ENCODE measurements around the gene SEC14L2.

DNA sequence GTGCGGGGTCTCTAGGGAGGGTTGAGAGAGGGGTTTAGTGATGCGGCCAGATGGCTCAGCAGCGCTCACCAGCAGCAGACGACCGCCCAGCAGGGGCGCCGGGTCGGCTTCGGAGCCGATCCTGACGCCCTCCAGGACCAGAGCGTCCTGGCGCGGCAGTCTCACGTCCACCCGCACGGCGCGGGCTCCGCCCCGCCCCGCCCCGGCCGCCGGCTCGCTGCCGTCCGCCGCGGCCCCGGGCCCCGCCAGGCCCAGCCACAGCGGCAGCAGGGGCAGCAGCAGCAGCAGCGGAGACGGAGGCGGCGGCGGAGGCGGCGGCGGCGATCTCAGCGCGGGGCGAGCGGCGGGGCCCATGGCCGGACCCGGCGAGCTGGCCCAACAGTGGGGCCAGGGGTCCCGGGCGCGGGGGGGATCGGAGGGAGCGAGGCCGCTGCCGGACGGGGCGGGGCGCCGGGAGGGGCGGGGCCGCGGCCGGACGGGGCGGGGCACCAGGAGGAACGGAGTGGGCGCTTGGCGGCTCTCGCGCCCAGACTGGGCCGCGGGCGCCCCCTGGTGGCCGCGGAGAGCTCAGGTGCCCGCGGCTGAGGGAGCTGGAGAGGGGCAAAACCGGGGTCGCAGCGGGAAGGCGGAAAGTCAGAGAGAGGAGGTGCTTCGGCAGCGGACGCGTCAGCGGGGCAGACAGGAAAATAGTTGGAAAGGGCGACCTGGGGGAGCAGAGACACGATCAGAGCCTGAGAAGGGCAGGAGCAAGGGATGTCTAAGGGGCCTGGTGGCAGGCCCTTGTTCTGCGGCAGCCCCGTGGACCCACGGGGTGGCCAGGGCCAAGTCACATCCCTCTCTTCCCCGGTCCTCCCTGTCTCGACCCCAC is 9.6 kb upstream of the SEC14L2 start, which contains the start of gene RNF215:
- peak; percentile 86 for TF ChIP-seq CTCF (IDR thresholded peaks at IDR 0.05; ENCODE audit: low read depth, low read length, missing input control)
- no peak for TF ChIP-seq ATF3 (IDR thresholded peaks at IDR 0.05)
- no peak for TF ChIP-seq EGR1 (IDR thresholded peaks at IDR 0.05; ENCODE audit: low read depth in 2 of 2)
- TF ChIP-seq MAX (IDR thresholded peaks at IDR 0.05), result no peak
- TF ChIP-seq JUND (IDR thresholded peaks at IDR 0.05), result no peak
